GM19099 (cell line): ENCODE data around the gene TMSB10.

Source experiments
- POLR2A ChIP-seq: IDR thresholded peaks from 3 replicates; pipeline ENCODE4 v1.6.1; 2011; ENCODE audit warnings: low read depth; ENCODE audit not compliant: insufficient read length; ENCODE audit errors: extremely low read depth

Gene TMSB10

DNA sequence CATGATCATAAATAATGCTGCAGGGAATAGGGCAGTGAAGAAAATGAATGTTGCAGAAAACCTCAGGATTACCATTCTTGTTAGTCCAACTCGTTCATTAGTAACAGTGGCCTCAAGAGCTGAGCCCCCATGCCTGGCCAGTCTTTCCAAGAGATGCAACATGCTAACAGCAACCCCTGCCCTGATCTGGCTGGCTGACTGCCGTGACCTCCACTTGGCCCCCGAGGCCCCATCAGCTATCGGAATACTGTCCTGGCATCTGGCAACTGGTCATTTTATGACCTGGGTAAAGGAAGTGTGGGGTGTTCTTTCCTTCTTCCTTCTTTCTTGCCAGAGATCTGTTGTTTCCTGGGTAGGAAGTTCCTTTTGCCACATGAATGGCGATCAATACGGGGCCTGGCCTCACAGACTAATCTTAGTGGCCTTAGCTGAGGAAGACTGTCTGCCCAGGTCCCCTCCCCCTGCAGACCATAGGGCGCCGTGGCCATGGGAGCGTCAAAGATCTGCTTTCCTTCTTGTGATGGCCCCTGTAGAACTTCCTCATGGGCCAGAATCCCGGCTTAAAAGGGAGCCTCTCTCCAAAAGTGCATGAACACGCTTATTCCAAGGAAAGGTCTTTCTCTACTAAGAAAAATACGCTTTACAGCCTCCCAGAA is 14.0 kb upstream of the TMSB10 start:
- TF ChIP-seq POLR2A, result no peak

DNA sequence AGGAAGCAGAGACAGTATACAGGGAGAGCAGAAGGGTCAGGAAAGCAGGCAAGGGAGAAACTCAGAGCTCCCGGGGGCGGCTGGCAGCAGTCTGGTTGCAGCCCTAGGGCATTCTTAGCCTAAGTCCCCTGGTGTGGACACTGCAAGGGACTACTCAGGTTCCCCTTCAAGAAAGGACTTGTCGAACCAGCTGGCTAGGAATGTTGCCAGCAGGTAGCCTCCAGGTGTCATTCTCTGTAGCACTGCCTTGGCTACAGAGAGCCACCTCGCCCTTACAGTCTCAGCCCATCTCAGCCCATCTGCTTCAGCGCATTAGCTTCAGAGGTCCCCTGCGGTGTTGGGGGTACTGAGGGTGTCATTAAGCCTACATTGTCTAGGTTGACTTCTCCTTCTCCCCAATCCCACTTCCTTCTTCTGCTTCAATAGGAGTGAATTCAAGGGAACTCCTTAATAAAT is 11.3 kb upstream of the TMSB10 start:
- TF ChIP-seq POLR2A, result no peak

DNA sequence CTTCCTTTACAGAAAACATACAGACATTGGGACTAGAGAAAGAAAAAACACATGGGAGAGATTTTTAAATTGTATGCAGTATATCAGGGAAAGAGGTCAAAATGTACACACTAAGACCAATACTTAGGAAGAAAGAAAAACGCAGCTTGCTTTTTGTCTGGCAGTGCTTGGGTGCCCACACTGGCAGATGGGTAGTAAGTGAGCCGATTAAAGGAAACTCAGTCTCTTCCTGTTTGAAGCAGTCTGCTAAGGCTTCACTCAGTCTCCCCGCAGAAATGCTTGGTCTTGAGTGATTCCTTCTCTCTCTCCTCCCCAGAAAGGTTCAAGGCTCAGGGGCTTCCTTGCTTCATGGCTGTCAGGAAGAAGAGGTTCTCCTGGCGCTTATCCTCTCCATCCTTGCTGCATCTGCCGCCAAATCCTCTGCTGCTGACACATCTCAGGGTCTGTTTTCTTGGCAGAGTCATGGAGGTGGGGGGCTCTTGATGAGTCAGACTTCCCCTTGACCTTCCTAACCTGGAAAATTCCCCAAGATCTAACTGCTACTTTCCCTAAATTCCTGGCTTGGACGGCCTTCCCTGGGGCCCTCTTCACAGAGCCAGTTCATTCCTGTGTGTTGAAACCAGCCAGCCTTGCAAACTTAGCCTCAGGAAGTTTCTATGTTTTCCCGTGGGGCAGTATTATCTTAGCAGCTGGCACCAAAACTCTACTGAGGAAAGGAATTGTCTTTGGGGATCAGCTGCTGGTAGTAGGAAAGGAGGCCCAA is 10.5 kb upstream of the TMSB10 start:
- TF ChIP-seq POLR2A, result peak; percentile 39

DNA sequence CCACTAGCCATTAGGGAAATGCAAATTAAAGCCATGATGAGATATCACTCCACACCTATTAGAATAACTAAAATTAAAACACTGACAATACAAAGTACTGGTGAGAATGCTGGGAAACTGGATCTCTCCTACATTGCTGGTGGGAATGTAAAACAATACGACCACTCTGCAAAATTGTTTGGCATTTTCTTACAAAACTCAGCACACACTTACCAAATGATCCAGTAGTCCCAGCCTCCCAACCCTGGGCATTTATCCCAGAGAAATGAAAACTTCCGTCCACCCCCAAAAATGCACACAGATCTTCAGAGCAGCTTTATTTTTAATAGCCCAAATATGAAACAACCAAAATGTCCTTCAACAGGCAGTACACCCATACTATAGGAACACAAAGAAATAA is 8.9 kb upstream of the TMSB10 start:
- no peak for TF ChIP-seq POLR2A

DNA sequence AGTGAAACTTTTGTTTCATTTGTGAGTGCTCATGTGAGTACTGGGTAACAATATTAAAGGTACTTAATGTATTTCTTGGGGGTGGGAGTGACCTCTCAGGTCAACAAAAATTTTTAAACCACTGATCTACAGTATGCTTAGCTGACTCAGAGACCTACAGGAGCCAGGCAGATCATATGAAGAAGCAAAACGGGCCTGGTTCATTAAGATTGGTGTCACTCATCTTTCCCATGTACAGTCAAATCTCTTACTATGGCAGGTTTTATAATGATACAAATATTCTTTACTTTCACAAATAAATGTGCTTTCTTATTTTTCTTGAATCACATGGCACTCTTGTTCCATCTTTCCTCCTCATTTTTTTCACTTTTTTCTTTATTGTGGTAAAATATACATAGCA is 7.7 kb upstream of the TMSB10 start:
- TF ChIP-seq POLR2A, result no peak

DNA sequence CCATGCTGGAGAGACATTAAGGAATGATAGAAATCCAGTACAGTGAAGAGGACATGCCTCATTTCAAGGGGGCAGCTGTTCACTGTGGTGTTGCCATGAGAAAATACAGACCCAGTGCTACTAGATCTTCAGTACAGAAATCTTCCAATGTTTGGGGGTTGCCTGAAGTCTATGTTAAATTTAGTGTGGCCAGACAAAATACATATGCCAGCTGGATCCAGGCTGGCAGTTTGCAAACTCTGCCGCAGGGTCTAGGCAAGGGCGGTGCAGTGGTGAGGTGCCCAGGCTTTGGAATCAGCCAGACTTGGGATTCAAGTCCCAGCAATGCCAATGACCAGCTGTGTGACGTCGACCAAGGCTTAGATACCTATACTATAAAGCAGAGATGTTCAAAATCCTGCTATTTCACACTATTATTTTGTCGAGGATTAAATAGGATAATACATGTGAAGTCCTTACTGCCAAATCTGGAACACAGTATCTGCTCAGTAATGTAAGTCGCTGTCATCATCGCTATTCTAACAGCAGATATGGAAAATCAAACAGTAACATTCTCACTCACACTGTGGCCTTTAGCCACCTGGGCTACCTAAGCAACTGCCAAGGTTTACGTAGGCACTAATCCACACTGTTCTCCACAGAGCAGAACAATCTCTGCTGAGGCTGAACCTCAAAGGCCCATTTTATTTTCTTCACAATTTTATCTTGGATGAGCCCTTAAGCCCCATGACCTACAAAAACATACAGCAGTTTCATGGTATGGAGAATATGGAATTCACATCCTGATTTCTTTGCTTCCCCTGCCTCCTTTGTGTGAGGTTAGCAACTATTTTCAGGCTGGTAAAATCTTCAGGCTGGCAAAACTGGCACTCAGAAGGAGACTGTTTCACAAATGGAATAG is 5.9 kb upstream of the TMSB10 start:
- no peak for TF ChIP-seq POLR2A

DNA sequence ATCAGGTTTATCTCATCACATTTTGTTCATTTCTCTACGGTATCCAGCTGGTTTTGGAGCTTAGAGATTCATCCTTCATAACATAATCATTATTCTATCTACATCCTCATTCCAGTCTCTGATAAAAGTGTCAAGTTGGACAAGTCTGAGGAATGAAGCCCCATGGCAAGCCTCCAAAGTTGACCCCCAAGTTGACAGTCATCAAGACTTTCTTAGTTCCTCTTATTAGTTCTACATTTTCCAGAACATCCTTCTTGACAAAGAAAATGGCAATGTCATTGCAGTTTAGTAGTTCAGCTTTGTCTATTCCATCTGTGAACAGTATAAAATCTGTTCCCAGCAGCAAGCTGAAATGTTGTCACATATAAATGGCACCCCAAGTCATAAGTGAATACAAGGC is 4.5 kb upstream of the TMSB10 start:
- no peak for TF ChIP-seq POLR2A

DNA sequence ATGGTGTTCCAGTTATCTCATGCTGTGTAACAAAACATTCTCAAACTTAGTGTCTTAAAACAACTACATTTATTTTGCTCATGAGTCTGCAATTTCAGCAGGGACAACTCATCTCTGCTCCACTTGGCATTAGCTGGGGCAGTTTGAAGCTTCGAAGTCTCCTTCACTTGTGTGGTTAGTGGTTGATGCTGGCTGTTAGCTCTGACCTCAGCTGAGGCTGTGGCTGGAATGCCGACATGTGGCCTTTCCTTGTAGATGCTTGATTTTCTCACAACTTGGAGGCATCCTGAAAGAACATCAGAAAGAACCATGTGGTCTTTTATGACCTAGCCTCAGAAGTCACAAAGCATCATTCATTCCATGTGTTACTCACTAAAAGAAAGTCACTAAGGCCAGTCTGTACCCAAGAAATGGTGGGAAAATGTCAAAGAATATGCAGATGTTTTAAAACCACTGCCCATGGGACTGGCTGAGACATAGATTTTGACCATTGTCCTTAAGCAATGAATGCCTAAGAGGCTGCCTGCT is 3.8 kb upstream of the TMSB10 start:
- no peak for TF ChIP-seq POLR2A

DNA sequence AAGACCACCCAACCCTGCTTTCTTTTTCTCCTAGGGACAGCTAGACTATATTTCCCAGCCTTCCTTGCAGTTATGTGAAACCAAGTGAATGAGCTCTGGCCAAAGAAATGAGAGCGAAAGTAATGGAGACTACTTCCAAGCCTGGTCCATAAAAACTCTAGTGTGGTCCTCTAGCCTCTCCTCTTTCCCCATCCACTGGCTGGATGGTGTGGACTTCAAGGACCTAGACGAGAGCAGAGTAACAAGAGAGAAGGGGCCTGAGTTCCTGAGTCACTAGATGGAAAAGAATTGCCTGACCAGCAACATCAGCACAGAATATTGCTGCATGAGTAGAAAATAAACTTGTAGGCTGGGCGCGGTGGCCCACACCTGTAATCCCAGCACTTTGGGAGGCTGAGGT is 2.9 kb upstream of the TMSB10 start:
- TF ChIP-seq POLR2A, result no peak

DNA sequence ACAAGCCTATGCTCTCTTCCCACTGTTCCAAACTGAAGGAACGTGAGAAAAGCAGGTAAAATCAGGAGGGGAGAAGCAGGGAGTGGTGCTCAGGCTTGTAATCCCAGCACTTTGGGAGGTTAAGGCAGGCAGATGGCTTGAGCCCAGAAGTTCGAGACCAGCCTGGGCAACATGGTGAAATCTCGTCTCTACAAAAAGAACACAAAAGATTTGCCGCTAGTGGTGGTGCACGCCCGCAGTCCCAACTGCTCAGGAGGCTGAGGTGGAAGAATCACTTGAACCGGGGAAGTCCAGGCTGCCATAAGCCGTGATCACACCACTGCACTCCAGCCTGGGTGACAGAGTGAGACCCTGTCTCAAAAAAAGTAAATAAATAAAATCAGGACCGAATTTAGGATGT is 1.3 kb upstream of the TMSB10 start:
- no peak for TF ChIP-seq POLR2A

DNA sequence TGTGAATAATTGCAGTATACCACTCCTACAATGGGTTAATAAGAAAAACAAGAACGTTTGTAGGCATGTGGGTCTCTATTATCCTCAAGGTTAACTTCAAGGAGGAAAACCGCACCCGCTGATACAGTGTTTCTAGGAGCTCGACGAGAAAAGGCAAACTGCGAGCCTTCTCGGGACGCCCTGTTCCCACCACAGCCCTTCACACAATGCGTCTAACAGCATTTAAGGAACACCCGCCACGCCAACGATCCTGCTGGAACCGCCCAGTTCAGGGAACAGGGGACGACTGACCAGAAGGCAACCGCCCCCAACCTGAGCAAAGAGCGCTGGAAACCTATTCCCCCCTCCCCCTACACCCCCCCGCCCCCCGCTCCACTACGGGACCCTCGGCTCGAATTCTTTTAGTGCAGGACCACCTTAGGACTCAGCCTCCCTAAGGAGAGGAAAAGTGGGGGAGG is 710 bp upstream of the TMSB10 start:
- TF ChIP-seq POLR2A, result no peak

DNA sequence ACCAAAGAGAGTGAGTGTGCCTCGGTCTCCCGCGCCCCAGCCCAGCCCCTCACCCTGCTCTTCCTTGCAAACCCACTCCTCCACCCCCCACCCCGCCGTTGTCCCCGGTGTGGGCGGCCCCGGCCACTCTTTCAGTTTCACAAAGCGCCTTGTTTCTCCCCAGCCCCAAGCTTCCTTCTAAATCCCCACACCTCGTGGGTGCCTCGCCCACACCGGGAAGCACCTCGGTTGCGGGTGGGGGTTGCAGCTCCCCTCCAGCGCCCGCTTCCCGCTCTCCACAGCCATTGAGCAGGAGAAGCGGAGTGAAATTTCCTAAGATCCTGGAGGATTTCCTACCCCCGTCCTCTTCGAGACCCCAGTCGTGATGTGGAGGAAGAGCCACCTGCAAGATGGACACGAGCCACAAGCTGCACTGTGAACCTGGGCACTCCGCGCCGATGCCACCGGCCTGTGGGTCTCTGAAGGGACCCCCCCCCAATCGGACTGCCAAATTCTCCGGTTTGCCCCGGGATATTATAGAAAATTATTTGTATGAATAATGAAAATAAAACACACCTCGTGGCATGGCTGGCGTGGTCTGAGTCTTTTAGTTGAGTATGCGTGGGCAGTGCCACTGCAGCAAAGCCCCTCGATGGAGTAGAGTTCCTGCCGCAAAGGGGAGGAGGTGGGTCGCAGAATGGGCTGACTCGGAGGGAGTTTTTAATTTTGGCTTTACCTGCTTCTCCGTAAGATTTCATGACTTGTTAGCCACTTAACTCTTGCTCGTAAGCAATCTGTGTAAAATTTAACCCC is 848 bp downstream of the TMSB10 start:
- no peak for TF ChIP-seq POLR2A

DNA sequence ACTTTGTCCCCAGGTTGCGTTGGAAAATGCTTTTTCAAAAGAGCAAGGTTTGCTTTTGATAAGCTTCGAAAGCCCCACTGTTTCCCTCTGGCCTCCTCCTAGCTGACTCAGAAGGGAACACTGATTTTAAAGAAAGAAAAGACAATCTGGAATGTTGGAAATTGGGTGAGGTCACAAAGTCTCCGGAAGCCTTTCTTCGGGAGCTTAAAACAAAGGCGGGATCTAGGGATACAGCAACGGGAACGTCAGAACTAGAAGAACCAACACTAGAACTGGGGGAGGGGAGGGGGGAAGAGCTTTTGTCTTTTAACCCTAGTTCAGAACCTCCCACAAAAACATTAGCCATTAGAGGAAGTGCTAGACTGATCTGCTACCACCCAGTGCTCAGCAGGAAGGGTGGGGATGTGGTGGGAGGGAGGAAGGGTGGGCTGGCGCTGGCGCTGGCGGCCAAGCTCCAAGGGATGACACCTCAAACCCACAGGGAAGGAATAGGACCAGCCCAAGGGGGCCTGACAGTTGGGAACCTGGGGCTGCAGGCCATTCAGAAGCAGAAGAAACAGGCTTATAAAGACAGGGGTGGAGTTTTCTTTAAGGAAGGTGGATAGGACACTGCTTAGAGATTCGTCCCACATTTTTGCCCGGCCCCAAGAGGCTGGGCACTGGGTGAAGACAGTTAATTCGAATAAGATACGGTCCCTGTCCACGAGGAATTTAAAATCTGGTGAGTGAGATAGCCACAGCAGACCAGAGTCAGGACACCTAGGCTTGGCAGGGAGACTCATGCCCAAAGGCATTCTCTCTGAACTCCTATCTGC is 1.7 kb downstream of the TMSB10 start:
- peak; percentile 70 for TF ChIP-seq POLR2A
